Left ventricle myocardium inferior (tissue), 1 donor: ENCODE measurements around the gene GAS2L1. TPM values are rescaled to one million over a fixed set of nuclear protein-coding genes. Genes with fewer than 3 reads are reported as not detected.

Experiments used
- DNase-seq: peaks from one replicate; pipeline ENCODE4 v3.0.0-alpha.2; 2020
- H3K27ac ChIP-seq: fragments of 200-600 bp; replicated peaks from 2 replicates; pipeline ENCODE4 v1.8.0; 2021
- H3K27me3 ChIP-seq: fragments of 200-600 bp; 2 replicates; pipeline ENCODE4 v1.8.0; 2021; ENCODE audit warnings: low read depth
- H3K36me3 ChIP-seq: fragments of 200-600 bp; 2 replicates; pipeline ENCODE4 v1.8.0; 2021
- H3K4me1 ChIP-seq: fragments of 200-600 bp; 2 replicates; pipeline ENCODE4 v1.8.0; 2021
- H3K4me3 ChIP-seq: fragments of 200-600 bp; 2 replicates; pipeline ENCODE4 v1.8.0; 2021; ENCODE audit warnings: mild to moderate bottlenecking, moderate library complexity
- H3K9me3 ChIP-seq: fragments of 200-600 bp; replicated peaks from 2 replicates; pipeline ENCODE4 v1.8.0; 2021
- CTCF ChIP-seq: fragments of 200-600 bp; IDR thresholded peaks from 2 replicates; pipeline ENCODE4 v1.8.0; 2021; ENCODE audit warnings: antibody characterized with exemption, mild to moderate bottlenecking, borderline replicate concordance
- intact Hi-C: fragments of 100-400 bp; cut with micrococcal nuclease; formaldehyde crosslinking; loops from one replicate; pipeline ENCODE4 v1.11.0; 2022
- total RNA-seq: library from RNA; stranded (reverse); fragmentation: NEBNext Ultra II Directional; extraction: Animal tissue kit (Norgen Biotek cat#: 25700); gene quantifications from one replicate; pipeline ENCODE4 v1.2.1, GENCODE V29; 2021
- donor health status: DM: no; HTN: yes; CAD: no; lungs with severe emphysema.

The GAS2L1 gene
- total RNA-seq, 1 donor from 2014 or later = 22.4 TPM

GRCh38 chr22:29334696-29335344, 28.4 kb downstream of the GAS2L1 start:
- intact Hi-C loops = no loop called here
- Histone ChIP-seq H3K4me1 (peaks cover 23% of the 10 kb centered on the region), H3K9me3 (no peaks in the 10 kb centered on the region), H3K36me3 (peaks cover 84% of the 10 kb centered on the region), H3K27me3 (no peaks in the 10 kb centered on the region), H3K4me3 (no peak overlapping the region), H3K27ac (no peak overlapping the region)
- TF ChIP-seq CTCF = no peak
- DNase-seq = no peak

GRCh38 chr22:29335656-29336055, 29.2 kb downstream of the GAS2L1 start:
- DNase-seq = no peak
- H3K4me3 ChIP-seq = no peak overlapping the region
- peaks cover 18% of the 10 kb centered on the region for H3K4me1 ChIP-seq
- no peak for TF ChIP-seq CTCF
- no peaks in the 10 kb centered on the region for H3K9me3 ChIP-seq
- H3K27me3 ChIP-seq = no peaks in the 10 kb centered on the region
- H3K36me3 ChIP-seq = peaks cover 84% of the 10 kb centered on the region
- intact Hi-C loops = no loop called here
- no peak overlapping the region for H3K27ac ChIP-seq

GRCh38 chr22:29336751-29337490, 30.5 kb downstream of the GAS2L1 start:
- intact Hi-C loops = no loop called here
- no peaks in the 10 kb centered on the region for H3K9me3 ChIP-seq
- DNase-seq = peak; percentile 29
- peaks cover 18% of the 10 kb centered on the region for H3K4me1 ChIP-seq
- H3K27ac ChIP-seq = peak overlapping the region; percentile 74
- no peak overlapping the region for H3K4me3 ChIP-seq
- TF ChIP-seq CTCF = no peak
- no peaks in the 10 kb centered on the region for H3K27me3 ChIP-seq
- peaks cover 89% of the 10 kb centered on the region for H3K36me3 ChIP-seq

GRCh38 chr22:29337631-29338284, 31.3 kb downstream of the GAS2L1 start:
- intact Hi-C loops = no loop called here
- peaks cover 89% of the 10 kb centered on the region for H3K36me3 ChIP-seq
- H3K4me1 ChIP-seq = peaks cover 26% of the 10 kb centered on the region
- TF ChIP-seq CTCF = no peak
- DNase-seq = no peak
- H3K4me3 ChIP-seq = no peak overlapping the region
- H3K9me3 ChIP-seq = no peaks in the 10 kb centered on the region
- no peaks in the 10 kb centered on the region for H3K27me3 ChIP-seq
- peak overlapping the region; percentile 74 for H3K27ac ChIP-seq

- no peak for TF ChIP-seq CTCF
- H3K4me3 ChIP-seq = no peak overlapping the region
- no peaks in the 10 kb centered on the region for H3K27me3 ChIP-seq
- H3K27ac ChIP-seq = no peak overlapping the region
- intact Hi-C loops = no loop called here
- DNase-seq = no peak
- H3K9me3 ChIP-seq = no peaks in the 10 kb centered on the region
- peaks cover 32% of the 10 kb centered on the region for H3K4me1 ChIP-seq
- peaks cover 86% of the 10 kb centered on the region for H3K36me3 ChIP-seq
These were observed 31.9 kb downstream of the GAS2L1 start for GRCh38 chr22:29338398-29338797.
